ENCODE data around the gene COLEC11.

COLEC11 gene

GRCh38 chr2:3596901-3597417 is 2.0 kb downstream of the COLEC11 start:
- Mint-ChIP-seq H3K27ac (no peak overlapping the region), H3K9me3 (peaks cover 15% of the 10 kb centered on the region), H3K27me3 (ENCODE audit: low read depth, poor library complexity) (peaks cover 9% of the 10 kb centered on the region), H3K4me1 (peaks cover 15% of the 10 kb centered on the region), H3K4me3 (peak overlapping the region; percentile 27), H3K36me3 (ENCODE audit: low read depth) (peaks cover 16% of the 10 kb centered on the region)
- TF ChIP-seq CTCF (IDR thresholded peaks at IDR 0.05), result no peak
- DNase-seq, result no peak

- peaks cover 10% of the 10 kb centered on the region for H3K9me3 Mint-ChIP-seq
- H3K27ac Mint-ChIP-seq, result no peak overlapping the region
- H3K4me1 Mint-ChIP-seq, result peaks cover 20% of the 10 kb centered on the region
- TF ChIP-seq CTCF (IDR thresholded peaks at IDR 0.05), result no peak
- H3K36me3 Mint-ChIP-seq (ENCODE audit: low read depth), result peaks cover 11% of the 10 kb centered on the region
- H3K4me3 Mint-ChIP-seq, result no peak overlapping the region
- H3K27me3 Mint-ChIP-seq (ENCODE audit: low read depth, poor library complexity), result peaks cover 9% of the 10 kb centered on the region
- no peak for DNase-seq
Measured at GRCh38 chr2:3597567-3597966, 2.7 kb downstream of the COLEC11 start.

GRCh38 chr2:3598197-3598910 is 3.4 kb downstream of the COLEC11 start:
- Mint-ChIP-seq H3K4me3 (no peak overlapping the region), H3K27ac (no peak overlapping the region), H3K4me1 (peaks cover 24% of the 10 kb centered on the region), H3K9me3 (peaks cover 3% of the 10 kb centered on the region), H3K27me3 (ENCODE audit: low read depth, poor library complexity) (peaks cover 6% of the 10 kb centered on the region), H3K36me3 (ENCODE audit: low read depth) (peaks cover 3% of the 10 kb centered on the region)
- no peak for DNase-seq
- TF ChIP-seq CTCF (IDR thresholded peaks at IDR 0.05), result no peak

- no peak for TF ChIP-seq CTCF (IDR thresholded peaks at IDR 0.05)
- H3K27me3 Mint-ChIP-seq (ENCODE audit: low read depth, poor library complexity), result peaks cover 6% of the 10 kb centered on the region
- no peak for DNase-seq
- peaks cover 24% of the 10 kb centered on the region for H3K4me1 Mint-ChIP-seq
- H3K4me3 Mint-ChIP-seq, result no peak overlapping the region
- no peaks in the 10 kb centered on the region for H3K36me3 Mint-ChIP-seq (ENCODE audit: low read depth)
- no peaks in the 10 kb centered on the region for H3K9me3 Mint-ChIP-seq
- no peak overlapping the region for H3K27ac Mint-ChIP-seq
Measured at GRCh38 chr2:3598912-3599854, 4.3 kb downstream of the COLEC11 start.

GRCh38 chr2:3600256-3600855 is 5.4 kb downstream of the COLEC11 start:
- H3K27me3 Mint-ChIP-seq (ENCODE audit: low read depth, poor library complexity), result peaks cover 6% of the 10 kb centered on the region
- no peaks in the 10 kb centered on the region for H3K36me3 Mint-ChIP-seq (ENCODE audit: low read depth)
- TF ChIP-seq CTCF (IDR thresholded peaks at IDR 0.05), result no peak
- no peak overlapping the region for H3K4me3 Mint-ChIP-seq
- no peak for DNase-seq
- peaks cover 25% of the 10 kb centered on the region for H3K4me1 Mint-ChIP-seq
- no peaks in the 10 kb centered on the region for H3K9me3 Mint-ChIP-seq
- no peak overlapping the region for H3K27ac Mint-ChIP-seq

Measured in nephron progenitor cell (in vitro differentiated cells).